Tibial nerve (tissue), 4 donors: ENCODE results near the gene NKX6-2.

ENCODE experiments used
- EP300 ChIP-seq, 2 donors: sonication (generic); formaldehyde crosslinking; IDR thresholded peaks; one replicate each; pipeline ENCODE4 v1.6.1; 2017; ENCODE audit warnings: antibody characterized with exemption in 2 of 2, mild to moderate bottlenecking in 1 of 2
- POLR2A ChIP-seq, 2 donors: fragments of 450-650 bp; IDR thresholded peaks; one replicate each; pipeline ENCODE4 v1.6.1; 2017; ENCODE audit warnings: antibody characterized with exemption in 2 of 2, mild to moderate bottlenecking in 2 of 2, moderate library complexity in 2 of 2
- TF ChIP-seq, protein P1 (sequence below), 5 experiments: fragments of 200-600 bp in 3 of 5; fragments of 450-650 bp in 2 of 5; sonication (generic) in 3 of 5; IDR thresholded peaks; one replicate each; pipeline ENCODE4 v1.5.1; 2016 to 2019; ENCODE audit warnings: antibody characterized with exemption in 5 of 5, mild to moderate bottlenecking in 3 of 5, moderate library complexity in 2 of 5

GRCh38 chr10:132750936-132751335 is 35.0 kb downstream of the NKX6-2 start:
- TF ChIP-seq, protein P1, sequence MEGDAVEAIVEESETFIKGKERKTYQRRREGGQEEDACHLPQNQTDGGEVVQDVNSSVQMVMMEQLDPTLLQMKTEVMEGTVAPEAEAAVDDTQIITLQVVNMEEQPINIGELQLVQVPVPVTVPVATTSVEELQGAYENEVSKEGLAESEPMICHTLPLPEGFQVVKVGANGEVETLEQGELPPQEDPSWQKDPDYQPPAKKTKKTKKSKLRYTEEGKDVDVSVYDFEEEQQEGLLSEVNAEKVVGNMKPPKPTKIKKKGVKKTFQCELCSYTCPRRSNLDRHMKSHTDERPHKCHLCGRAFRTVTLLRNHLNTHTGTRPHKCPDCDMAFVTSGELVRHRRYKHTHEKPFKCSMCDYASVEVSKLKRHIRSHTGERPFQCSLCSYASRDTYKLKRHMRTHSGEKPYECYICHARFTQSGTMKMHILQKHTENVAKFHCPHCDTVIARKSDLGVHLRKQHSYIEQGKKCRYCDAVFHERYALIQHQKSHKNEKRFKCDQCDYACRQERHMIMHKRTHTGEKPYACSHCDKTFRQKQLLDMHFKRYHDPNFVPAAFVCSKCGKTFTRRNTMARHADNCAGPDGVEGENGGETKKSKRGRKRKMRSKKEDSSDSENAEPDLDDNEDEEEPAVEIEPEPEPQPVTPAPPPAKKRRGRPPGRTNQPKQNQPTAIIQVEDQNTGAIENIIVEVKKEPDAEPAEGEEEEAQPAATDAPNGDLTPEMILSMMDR (IDR thresholded peaks at IDR 0.05) = no peak
- TF ChIP-seq POLR2A (IDR thresholded peaks at IDR 0.05) = no peak
- TF ChIP-seq EP300 (IDR thresholded peaks at IDR 0.05) = no peak
